Measurements from ENCODE around the gene GLYR1. TPM values are rescaled to one million over a fixed set of nuclear protein-coding genes. Genes with fewer than 3 reads are reported as not detected.

The GLYR1 gene
- total RNA-seq, 2 donors from 2014 or later, result 99.3 to 108 TPM

DNA sequence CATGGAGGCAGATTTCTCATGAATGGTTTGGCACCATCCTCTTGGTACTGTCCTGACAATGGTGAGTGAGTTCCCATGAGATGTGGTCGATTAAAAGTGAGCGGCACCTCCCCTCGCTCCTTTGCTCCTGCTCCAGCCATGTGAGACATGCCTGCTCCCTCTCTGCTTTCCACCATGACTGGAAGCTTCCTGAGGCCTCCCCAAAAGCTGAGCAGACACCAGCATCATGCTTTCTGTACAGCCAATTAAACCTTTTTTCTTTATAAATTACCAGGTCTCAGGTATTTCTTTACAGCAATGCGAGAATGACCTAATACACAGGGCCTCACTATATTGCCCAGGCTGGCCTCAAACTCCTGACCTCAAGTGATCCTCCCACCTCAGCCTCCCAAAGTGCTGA lies 92.2 kb downstream of the GLYR1 start:
- Histone ChIP-seq H3K27me3 (ENCODE audit: control insufficient read depth, insufficient read depth, low read length, poor library complexity, severe bottlenecking) (no peaks in the 10 kb centered on the region), H3K4me1 (ENCODE audit: control insufficient read depth, insufficient read depth, low read length) (no peaks in the 10 kb centered on the region), H3K4me3 (ENCODE audit: low read length) (no peak overlapping the region), H3K36me3 (ENCODE audit: control insufficient read depth, insufficient read depth, low read length) (peaks cover 65% of the 10 kb centered on the region), H3K27ac (ENCODE audit: low read depth, low read length) (no peak overlapping the region), H3K9ac (ENCODE audit: extremely low read depth, low read length, poor library complexity, severe bottlenecking) (no peak overlapping the region), H3K9me3 (ENCODE audit: control insufficient read depth, low read length) (peaks cover 17% of the 10 kb centered on the region)
- TF ChIP-seq, protein P1, sequence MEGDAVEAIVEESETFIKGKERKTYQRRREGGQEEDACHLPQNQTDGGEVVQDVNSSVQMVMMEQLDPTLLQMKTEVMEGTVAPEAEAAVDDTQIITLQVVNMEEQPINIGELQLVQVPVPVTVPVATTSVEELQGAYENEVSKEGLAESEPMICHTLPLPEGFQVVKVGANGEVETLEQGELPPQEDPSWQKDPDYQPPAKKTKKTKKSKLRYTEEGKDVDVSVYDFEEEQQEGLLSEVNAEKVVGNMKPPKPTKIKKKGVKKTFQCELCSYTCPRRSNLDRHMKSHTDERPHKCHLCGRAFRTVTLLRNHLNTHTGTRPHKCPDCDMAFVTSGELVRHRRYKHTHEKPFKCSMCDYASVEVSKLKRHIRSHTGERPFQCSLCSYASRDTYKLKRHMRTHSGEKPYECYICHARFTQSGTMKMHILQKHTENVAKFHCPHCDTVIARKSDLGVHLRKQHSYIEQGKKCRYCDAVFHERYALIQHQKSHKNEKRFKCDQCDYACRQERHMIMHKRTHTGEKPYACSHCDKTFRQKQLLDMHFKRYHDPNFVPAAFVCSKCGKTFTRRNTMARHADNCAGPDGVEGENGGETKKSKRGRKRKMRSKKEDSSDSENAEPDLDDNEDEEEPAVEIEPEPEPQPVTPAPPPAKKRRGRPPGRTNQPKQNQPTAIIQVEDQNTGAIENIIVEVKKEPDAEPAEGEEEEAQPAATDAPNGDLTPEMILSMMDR (conservative IDR thresholded peaks at IDR 0.05), result no peak
- H3K4me3 Mint-ChIP-seq, result no peak overlapping the region
- H3K4me1 Mint-ChIP-seq, result no peaks in the 10 kb centered on the region
- H3K9me3 Mint-ChIP-seq, result peaks cover 17% of the 10 kb centered on the region
- peaks cover 63% of the 10 kb centered on the region for H3K36me3 Mint-ChIP-seq (ENCODE audit: low read depth)
- DNase-seq, result no peak
- no peak overlapping the region for H3K27ac Mint-ChIP-seq
- WGBS, 2 experiments (ENCODE audit: insufficient coverage in 1 of 2, insufficient read length in 1 of 2), result 89 to 100% methylated on average over 4 of the region's 4 CpGs
- no peaks in the 10 kb centered on the region for H3K27me3 Mint-ChIP-seq (ENCODE audit: insufficient read depth)

DNA sequence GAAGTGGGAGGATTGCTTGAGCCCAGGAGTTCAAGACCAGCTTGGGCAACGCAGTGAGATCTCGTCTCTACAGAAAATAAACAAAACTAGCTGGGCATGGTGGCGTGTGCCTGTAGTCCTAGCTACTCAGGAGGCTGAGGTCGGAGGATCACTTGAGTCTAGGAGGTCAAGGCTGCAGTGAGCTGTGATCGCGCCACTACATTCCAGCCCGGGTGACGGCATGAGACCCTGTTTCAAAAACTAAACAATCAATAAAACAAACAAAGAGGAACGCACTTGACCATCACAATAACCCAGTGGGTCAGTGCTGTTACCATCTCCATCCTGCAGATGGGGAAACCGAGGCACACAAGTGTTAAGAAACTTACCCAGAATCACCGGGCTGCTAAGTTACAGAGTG lies 93.9 kb downstream of the GLYR1 start:
- Mint-ChIP-seq H3K36me3 (ENCODE audit: low read depth) (peaks cover 49% of the 10 kb centered on the region), H3K4me1 (no peaks in the 10 kb centered on the region), H3K27me3 (ENCODE audit: insufficient read depth) (no peaks in the 10 kb centered on the region), H3K9me3 (peaks cover 17% of the 10 kb centered on the region), H3K4me3 (no peak overlapping the region), H3K27ac (no peak overlapping the region)
- Histone ChIP-seq H3K9ac (ENCODE audit: extremely low read depth, low read length, poor library complexity, severe bottlenecking) (no peak overlapping the region), H3K27me3 (ENCODE audit: control insufficient read depth, insufficient read depth, low read length, poor library complexity, severe bottlenecking) (no peaks in the 10 kb centered on the region), H3K36me3 (ENCODE audit: control insufficient read depth, insufficient read depth, low read length) (peaks cover 56% of the 10 kb centered on the region), H3K9me3 (ENCODE audit: control insufficient read depth, low read length) (peaks cover 17% of the 10 kb centered on the region), H3K4me1 (ENCODE audit: control insufficient read depth, insufficient read depth, low read length) (no peaks in the 10 kb centered on the region), H3K27ac (ENCODE audit: low read depth, low read length) (no peak overlapping the region), H3K4me3 (ENCODE audit: low read length) (no peak overlapping the region)
- TF ChIP-seq, protein P1 (conservative IDR thresholded peaks at IDR 0.05), result no peak
- WGBS, 2 experiments (ENCODE audit: insufficient coverage in 1 of 2, insufficient read length in 1 of 2), result 93 to 94% methylated on average over 6 to 11 of the region's 11 CpGs
- DNase-seq, result no peak

Other genes starting within 250 kb of the GLYR1 start
- gene UBALD1, start 232.4 kb downstream of the GLYR1 start, total RNA-seq, result 10 to 100 TPM; 46.8 to 49.6 TPM
- 10 to 100 TPM; 66.9 to 71.4 TPM for gene MGRN1, start 222.5 kb downstream of the GLYR1 start, total RNA-seq
- 10 to 100 TPM; 38.6 to 40.7 TPM for gene NUDT16L1, start 153.7 kb downstream of the GLYR1 start, total RNA-seq
- gene ANKS3, start 113.0 kb downstream of the GLYR1 start, total RNA-seq, result 10 to 100 TPM; 32.4 to 41.0 TPM
- gene DNAAF8, start 112.8 kb downstream of the GLYR1 start, total RNA-seq, result under 1 TPM; 0.35 to 0.64 TPM
- gene ZNF500, start 80.1 kb downstream of the GLYR1 start, total RNA-seq, result 10 to 100 TPM; 17.2 to 21.6 TPM
- gene SEPTIN12, start 58.9 kb downstream of the GLYR1 start, total RNA-seq, result under 1 TPM; 0.40 to 0.73 TPM
- not detected for gene SMIM22, start 51.9 kb downstream of the GLYR1 start, total RNA-seq
- 10 to 100 TPM; 46.2 to 49.0 TPM for gene ROGDI, start 44.7 kb downstream of the GLYR1 start, total RNA-seq
- gene UBN1, start 193 bp upstream of the GLYR1 start, total RNA-seq, result 10 to 100 TPM; 36.8 to 46.7 TPM
- 10 to 100 TPM; 37.8 to 48.5 TPM for gene PPL, start 89.9 kb upstream of the GLYR1 start, total RNA-seq
- under 1 TPM; 0.22 to 0.33 TPM for gene SEC14L5, start 111.0 kb upstream of the GLYR1 start, total RNA-seq
- 10 to 100 TPM; 12.7 to 14.0 TPM for gene NAGPA, start 186.6 kb upstream of the GLYR1 start, total RNA-seq
- under 1 TPM in 1 of 2 donors, not detected in 1; 0.51 TPM for gene C16orf89, start 218.7 kb upstream of the GLYR1 start, total RNA-seq
- 10 to 100 TPM; 25.1 to 32.3 TPM for gene ALG1, start 224.6 kb upstream of the GLYR1 start, total RNA-seq

Measured in endodermal cell (in vitro differentiated cells).